GM18907 (cell line): ENCODE results near the gene ATCAY.
"Not testable (repeated sequence)": the region's sequence is repeated elsewhere in the genome, so short reads cannot be mapped to it uniquely, and the experiment has no call there.

Source experiments
- ATAC-seq: cut with Tn5 transposase; IDR thresholded peaks from one replicate; pipeline ENCODE4 v1.9.1; 2021; ENCODE audit warnings: mild to moderate bottlenecking, moderate library complexity; ENCODE audit not compliant: unreplicated experiment

ATCAY gene

DNA sequence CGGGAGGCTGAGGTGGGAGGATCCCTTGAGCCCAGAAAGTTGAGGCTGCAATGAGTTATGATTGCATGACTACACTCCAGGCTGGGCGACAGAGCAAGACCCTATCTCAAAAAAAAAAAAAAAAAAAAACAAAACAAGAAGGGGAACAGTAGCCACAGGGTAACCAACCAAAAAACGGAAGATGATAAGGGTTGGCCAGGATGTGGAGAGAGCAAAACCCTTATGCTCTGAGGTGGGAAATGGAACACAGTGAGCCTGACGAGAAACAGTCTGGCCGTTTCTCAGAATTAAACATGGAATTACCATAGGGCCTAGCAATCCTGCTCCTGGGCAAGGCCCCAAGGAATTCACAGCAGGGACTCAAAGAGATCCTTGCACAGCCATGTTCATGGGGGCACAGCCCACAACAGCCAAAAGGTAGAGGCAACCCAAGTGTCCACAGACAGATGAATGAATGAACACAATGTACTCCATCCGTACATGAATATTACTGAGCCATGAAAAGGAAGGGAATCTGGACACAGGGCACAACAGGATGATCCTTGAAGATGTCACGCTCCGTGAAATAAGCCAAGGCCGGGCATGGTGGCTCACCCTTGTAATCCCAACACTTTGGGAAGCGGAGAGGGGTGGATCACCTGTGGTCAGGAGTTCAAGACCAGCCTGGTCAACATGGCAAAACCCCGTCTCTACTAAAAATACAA, 63.7 kb downstream of the ATCAY start:
- ATAC-seq, result no peak

DNA sequence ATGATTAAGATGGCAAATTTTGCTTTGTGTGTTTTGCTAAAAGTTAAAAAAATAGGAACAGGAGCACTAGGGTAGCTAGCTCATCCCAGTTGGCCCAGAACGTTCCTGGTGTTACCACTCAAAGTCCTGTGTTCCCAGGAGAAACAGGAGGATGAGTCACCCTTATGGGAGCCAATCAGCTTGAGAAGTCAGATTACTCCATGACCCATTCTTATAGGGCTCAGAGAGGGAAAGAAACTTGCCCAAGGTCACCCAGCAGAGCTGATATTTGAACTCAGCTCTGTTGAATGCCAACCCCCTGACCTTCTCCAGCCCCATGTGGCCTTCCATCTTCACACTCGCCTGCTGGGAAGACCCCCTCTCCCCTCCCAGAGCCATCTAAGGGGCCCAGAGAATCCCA, 65.4 kb downstream of the ATCAY start:
- no peak for ATAC-seq

DNA sequence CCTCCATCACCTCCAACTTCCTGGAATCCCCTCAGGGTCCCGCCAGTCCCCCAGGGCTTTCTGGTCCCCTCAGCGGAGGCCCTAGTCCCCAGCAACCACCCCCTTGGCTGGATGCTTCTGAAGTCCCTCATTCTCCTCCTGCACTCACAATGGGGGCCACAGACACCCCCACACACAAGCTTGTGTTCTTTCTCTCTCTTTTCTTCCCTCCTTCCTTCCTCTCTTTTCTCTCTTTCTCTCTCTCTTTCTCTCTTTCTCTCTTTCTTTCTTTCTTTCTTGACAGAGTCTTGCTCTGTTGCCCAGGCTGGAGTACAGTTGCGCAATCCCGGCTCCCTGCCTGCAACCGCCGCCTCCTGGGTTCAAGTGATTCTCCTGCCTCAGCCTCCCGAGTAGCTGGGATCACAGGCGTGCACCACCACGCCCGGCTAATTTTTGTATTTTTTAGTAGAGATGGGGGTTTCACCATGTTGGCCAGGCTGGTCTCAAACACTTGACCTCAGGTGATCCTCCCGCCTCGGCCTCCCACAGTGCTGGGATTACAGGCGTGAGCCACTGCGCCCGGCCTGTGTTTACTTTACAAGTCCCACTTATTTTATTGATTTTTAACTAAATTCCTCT, 66.9 kb downstream of the ATCAY start:
- not testable (repeated sequence) for ATAC-seq

DNA sequence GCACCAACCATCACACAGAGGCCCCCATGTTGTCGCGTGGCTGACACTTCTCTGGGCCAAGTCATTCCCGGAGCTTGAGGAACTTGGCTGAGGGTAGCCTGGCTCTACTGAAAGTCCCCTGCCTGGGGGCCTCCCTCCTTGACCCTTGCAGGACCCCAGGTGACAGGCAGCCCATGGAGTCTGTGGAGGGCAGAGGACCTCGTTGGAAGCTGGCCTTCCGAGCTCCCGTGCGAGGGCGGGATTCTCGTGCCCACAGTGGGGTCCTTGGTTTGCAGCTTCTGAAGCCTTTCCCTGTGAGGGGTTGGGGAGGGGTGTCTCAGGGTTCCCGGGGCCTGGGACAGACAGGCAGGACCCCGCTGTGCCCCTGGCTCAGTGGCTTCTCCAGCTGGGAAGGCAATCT, 68.8 kb downstream of the ATCAY start:
- ATAC-seq, result no peak

DNA sequence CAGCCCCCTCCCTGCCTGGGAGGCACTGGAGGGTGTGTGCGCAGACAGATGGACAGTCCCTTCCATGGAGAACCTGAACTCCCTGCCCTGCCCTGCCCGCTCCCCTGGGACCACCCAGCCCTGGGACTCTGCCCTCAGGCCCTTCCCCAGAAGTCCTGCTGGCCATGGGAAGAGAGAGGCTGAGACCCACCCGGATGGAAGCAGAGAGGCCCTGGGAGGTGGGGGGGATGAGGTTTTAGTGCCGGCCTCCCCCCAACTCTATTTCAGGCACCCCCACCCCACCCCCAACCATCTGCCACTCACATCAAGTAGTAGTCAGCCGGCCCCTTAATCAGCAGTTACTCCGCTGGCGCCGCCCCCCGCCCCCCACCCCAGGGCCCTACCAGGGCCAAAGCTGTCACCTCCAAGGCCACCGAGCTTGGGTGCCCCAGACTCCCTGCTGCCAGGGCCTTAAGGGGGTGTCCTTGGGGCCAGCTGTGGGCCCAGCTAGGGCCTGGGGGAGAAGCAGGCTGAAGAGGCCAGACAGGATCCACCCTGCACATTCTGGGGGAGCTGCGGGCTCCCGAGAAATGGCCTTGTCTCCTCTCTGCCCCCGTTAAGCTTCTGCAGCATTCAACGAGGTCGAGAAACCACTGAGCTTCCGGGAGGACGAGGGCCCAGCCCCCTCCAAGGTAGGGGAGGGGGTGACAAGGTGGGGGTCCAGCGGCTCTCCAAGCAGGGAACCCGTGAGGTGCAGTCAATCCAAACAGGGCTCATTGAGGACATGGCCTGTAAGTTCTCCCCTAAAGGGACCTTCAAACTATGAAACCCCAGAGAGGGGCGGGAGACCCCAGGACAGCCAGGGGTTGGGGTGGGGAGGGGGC, 69.7 kb downstream of the ATCAY start:
- no peak for ATAC-seq

DNA sequence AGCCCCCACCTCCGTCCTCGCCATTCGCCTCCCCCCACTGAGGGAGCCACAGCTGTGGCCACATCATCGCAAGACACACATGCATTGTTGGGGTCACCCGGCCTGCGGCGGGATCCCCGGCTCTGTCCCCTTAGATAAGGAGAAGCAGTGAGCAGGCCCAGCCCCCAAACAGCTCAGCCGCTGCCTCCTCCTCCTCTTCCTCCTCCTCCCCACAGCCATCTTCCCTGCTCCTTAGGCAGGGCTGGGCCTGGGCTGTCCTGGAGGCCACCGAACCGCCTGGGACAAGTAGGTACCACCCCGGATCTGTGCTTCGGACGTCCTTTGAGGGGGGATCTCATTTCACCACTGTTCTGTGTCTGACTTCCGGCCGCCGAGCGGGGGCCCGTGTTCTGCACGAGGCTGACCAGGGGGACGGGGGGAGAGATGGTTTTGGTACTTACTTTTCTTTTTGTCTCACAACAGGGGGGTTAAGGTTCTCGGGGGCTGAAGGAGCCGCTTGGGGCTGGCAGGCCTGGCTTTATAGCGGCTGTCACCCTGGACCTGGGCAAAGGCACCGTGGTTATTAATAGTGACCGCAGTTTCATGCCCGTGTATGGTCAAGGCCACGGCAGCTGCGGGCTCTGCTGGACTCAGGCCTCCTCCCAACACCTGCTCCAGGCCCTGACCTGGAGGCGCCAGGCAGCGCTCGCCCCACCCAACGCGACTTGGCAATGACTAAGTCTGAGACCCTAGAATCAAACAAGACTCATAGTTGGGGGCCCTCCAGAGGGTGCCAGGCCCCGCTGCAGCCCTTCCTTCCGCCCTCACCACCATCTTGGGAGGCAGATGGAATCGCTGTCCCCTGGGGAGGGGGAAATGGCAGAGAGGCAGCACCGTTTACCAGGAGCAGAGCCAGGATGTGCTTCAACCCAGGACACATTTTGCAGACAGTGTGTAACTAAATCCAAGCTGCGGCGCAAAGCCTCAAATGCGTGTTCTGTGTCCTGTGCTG, 70.7 kb downstream of the ATCAY start:
- ATAC-seq, result no peak

DNA sequence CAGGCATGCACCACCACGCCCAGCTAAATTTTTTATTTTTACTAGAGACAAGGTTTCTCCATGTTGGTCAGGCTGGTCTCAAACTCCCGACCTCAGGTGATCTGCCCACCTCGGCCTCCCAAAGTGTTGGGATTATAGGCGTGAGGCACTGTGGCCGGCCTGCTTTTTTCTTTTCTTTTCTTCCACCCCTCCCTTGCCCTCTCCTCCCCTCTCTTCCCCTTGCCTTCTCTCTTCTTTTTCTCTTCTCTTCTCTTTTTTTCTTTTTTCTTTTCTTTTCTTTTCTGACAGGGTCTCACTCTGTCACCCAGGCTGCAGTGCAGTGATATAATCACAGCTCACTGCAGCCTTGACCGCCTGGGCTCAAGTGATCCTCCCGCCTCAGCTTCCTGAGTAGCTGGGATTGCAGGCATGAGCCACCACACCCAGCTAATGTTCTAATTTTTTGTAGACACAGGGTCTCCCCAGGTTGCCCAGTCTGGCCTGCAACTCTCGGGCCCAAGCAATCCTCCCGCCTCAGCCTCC, 72.3 kb downstream of the ATCAY start:
- ATAC-seq, result not testable (repeated sequence)

DNA sequence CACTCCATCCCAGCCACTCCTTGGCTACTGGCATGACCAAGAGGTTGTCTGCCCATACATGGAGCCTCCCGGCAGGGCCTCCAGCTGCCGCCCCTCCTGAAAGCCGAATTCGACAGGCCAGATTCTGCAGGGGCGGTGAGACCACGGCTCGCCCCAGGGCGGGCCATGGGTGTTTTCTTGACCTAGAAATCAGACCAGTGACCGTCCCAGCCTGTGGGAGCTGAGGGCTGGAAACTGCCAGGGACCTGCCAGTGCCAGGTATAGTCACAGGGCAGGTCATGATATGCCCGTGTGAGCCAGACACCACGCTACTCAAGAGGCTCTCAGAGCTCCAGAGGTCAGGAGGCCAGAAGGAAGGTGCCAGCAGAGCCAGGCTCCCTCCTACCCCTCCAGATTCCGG, 73.6 kb downstream of the ATCAY start:
- ATAC-seq, result no peak

DNA sequence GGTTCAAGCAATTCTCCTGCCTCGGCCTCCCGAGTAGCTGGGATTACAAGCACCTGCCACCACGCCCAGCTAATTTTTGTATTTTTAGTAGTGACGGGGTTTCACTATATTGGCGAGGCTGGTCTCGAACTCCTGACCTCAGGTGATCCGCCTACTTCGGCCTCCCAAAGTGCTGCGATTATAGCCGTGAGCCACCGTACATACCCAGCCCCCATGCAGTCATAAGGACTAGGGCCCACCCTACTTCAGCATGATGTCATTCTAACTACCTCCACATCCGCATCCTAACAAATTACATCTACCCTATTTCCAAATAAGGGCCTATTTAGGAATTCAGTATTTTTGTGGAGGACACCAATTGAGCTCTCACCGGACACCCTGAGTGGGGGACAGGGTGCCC, 74.8 kb downstream of the ATCAY start:
- ATAC-seq, result not testable (repeated sequence)

DNA sequence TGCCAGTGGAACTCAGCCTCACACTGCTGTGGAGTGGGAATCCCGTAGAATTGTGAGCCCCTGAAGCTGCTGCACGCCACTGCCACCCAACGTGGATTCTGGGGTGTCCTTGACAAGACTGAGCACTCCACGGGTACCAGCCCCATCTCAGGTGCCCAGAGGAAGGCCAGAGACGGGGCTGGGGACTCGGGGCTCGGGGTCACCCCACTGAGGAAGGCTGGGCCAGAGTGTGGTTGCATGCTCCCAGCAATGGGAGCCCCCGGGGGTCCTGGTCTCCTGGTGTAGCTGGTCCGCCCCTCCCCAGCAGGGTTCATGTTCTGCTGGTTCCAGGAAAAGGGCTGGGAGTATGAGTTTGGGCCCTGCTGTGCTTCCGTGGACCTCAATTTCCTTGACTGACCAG, 75.2 kb downstream of the ATCAY start:
- no peak for ATAC-seq

DNA sequence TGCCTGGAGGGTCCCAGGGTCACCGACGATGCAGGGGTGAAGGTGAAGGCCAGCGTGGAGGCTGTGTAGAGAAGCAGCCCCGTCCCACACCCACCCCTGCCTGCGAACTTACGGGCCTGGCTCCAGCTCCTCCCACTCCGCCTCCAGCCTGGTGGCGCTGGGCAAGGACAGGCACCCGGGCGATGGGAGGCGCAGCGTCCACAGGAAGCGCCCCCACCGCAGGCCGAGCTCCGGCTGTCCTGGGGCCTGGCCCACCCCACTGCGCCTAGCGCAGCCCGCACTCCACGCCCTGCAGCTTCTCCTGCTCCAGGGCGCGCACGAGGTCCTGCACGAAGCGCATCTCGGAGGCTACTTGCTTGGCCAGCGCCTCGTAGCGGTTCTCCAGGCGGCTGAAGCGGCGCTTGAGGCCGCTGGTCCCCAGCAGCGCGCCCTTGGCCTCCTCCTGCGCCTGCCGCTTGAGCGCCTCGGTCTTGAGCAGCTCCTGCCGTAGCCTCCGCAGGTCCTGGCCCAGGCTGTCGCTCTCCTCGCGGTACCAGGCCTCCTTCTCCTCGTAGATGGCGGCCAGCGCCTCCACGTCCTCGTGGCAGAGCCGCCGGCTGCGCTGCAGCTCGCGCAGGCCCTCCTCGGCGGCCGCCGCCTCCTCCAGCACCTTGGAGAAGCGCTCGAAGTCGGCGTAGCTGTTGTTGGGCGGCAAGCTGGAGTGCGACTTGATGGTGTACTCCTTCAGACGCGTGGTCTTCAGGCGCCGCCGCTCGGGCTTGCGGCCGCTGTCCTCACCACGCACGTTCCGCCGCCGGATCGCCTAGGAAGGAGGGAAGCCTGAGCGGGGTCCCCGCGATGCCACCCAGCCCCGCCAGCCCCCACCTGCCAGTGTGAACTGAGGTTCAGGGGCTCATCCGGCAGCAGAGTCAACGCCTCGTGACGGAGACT, 78.6 kb downstream of the ATCAY start:
- no peak for ATAC-seq

DNA sequence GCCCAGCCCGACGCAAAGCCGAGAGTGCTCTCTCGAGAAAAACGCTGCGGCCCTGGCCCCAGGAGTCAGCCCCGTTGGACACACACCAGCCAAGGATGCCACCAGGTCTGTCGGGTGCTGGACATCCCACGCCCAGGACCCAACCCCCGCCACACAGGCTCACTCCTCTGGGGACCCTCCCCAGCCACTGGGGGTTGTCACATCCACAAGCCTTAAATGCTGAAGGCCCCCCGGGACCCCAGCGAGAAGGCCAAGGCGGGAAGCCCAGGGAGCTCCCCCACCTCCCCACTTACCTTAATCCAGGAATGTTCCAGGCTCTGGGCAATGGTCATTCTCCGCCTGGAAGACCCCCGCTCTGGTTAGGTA, 79.3 kb downstream of the ATCAY start:
- ATAC-seq, result no peak

DNA sequence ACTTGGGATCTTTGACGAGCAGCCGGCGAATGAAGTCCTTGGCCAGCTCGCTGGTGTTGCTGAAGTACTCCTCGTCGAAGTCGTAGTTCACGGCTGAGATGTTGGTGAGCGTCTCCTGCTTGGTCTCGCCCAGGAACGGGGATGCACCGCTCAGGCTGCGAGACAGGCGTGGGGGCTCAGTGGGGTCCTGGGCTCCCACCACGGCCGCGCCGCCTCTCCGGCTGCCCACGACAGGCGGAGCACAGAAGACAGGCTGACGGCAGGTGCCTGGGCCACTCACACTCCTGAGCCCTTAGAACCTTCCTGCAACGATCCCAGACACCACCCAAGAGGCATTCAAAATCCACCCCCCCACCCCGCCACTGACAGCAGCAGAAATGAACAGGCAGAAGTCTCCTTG, 80.5 kb downstream of the ATCAY start:
- ATAC-seq, result no peak

DNA sequence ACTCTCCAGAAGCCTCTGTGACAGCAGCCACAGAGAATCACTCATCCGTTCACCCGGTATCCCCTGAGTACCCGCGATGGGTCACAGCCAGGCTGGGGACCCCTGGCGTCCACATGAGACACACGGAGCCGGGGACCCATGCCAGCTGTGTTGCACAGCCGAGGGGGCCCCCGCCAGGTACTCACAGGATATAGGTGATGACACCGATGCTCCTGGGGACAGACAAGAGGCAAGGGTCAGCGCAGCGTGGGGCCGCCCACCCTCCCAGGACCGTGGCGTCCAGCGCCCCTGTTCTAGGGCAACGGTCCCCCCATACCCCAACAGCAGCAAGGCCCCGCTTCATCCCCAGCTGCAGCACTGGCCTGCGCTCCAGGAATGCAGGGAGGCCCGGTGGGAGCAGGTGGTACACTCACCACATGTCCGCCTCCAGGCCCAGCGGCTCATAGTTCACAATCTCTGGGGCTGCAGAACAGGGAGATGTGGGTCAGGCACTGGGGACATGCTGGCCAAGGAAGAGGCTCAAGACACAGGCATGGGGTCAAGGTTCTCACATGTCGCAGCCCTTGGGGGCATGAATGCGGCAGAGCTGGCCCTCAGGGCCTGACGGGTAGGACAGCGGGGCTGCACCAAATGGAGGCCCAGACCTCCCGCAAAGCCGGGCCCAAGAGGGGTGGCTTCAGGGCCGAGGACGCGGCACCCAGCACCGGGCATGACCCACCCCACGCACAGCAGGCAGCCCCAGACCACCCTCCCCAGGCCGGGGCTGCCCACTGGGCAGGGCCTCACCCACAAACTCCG, 83.2 kb downstream of the ATCAY start:
- ATAC-seq, result no peak

DNA sequence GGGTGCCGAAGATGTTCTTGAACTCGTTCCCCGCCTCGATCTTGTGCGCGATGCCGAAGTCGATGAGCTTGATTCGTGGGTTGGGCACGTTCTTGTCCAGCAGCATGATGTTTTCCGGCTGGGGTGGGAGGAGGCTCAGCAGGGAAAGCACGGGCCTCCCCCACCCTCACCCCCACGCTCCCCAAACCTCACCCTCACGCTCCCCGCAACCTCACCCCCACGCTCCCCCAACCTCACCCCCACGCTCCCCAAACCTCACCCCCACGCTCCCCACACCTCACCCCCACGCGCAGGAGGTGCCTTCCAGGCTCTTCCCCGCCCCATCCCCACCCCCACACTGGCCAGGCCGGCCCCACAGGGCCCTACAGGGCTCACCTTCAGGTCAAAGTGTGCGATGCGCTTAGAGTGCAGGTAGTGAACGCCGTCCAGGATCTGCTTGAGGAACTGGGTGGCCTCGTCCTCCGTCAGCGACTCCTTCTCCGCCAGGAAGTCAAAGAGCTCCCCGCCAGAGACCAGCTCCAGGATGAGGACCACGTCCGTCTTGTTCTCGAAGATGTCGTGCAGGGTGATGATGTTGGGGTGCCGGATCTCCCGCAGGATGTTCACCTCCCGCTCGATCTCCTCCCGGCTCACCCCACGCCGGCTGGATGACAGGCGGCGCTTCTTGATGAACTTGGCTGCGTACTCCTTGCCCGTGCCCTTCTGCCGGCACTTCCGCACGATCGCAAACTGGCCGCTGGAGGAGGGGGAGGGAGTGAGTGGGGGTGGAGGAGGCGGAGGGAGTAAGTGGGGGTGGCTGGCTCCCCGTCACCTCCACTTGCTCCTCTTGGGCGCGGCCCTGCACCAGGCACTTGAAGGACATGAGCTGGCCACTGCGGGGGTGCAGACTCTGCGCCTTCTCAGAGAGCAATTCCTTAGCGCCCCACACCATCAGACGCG, 84.0 kb downstream of the ATCAY start:
- no peak for ATAC-seq

DNA sequence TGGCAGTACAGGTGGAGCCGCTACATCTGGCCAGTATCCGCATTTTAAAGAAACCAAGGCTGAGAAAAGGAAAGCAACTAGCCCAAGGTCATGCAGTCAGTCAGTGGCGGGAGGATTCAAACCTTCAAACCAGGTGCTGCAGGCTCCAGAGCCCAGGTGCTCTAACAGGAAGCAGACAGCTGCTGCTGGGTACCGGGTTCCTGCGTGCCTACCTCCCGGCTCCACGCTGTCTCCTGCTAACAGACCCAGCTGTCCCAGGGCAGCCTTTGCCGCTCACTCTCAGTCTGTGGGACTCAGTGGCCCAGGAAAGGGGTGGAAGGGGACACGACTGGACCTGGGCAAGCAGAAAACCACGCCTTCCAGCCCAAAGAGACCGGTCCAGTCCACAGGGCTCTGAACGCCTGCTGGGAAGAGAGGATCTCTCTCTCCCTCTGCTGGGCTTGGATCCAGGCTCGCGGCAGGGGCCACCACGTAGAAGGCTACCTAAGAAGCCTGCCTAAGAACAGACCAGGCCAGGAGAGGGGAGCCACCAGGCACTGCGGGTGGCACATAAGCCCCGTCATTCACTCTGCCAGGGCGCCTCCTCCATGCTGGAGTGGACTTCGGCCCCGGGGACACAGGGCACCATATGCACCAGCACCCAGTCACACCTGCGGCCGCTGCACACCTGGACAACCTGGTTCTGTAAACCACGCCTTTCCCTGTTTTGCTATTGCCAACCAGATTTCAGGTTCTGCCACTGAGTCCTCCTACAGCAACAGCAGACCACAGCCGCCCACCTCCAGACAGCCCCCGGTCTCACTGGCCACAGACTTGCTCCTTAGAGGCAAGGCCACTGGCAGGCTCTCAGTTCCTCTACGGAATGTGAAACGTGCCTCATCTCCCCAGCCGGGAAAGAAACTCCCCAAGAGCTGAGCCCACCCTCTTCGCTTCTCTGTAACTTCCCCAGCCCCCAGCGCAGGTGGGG, 85.8 kb downstream of the ATCAY start:
- ATAC-seq, result no peak
